IMR-90 (cell line): ENCODE data around the gene SLC27A1. TPM values are rescaled to one million over a fixed set of nuclear protein-coding genes. Genes with fewer than 3 reads are reported as not detected.

Experiments used
- ATAC-seq: fragments of 200-7000 bp; cut with Tn5 transposase; 2 replicates; pipeline ENCODE4 v1.9.1; 2020; ENCODE audit warnings: low read depth, mild to moderate bottlenecking, moderate library complexity
- BruUV-seq: library from RNA; stranded (reverse); fragments of 400-500 nt; replicated peaks from 2 replicates; lab custom pipeline; 2021; lab: Mats Ljungman, UMichigan
- CTCF ChIA-PET: fragments of 300-600 bp; formaldehyde crosslinking; extraction: SDS; loops from one replicate; lab custom pipeline; 2021; ENCODE audit warnings: antibody characterized with exemption; lab: Yijun Ruan, JAX
- POLR2A ChIA-PET: fragments of 300-600 bp; sonication (Branson Sonifier 250); formaldehyde crosslinking; loops from one replicate; lab custom pipeline; 2022; ENCODE audit warnings: antibody characterized with exemption; ENCODE audit not compliant: unreplicated experiment; lab: Charles Lee
- DNase-seq: peaks from one replicate; pipeline ENCODE4 v3.0.0; 2013
- H2AFZ ChIP-seq: replicated peaks from 2 replicates; pipeline ENCODE3; 2013; ENCODE audit warnings: low read length, mild to moderate bottlenecking; ENCODE audit not compliant: poor library complexity
- H2AK5ac ChIP-seq: 2 replicates; pipeline ENCODE4 v1.6.1; 2013; ENCODE audit warnings: low read depth, low read length, inconsistent platforms
- H2AK9ac ChIP-seq: replicated peaks from 2 replicates; pipeline ENCODE3; 2013; ENCODE audit warnings: mild to moderate bottlenecking, low read depth, low read length, moderate library complexity; ENCODE audit not compliant: poor library complexity
- H2BK120ac ChIP-seq: 2 replicates; pipeline ENCODE4 v1.6.1; 2013; ENCODE audit warnings: low read depth, low read length, inconsistent platforms
- H2BK15ac ChIP-seq: 3 replicates; pipeline ENCODE4 v1.6.1; 2013; ENCODE audit warnings: low read depth, low read length, inconsistent platforms
- H2BK20ac ChIP-seq: 2 replicates; pipeline ENCODE4 v1.6.1; 2013; ENCODE audit warnings: low read depth, mild to moderate bottlenecking, inconsistent platforms, low read length, moderate library complexity
- H2BK5ac ChIP-seq: 2 replicates; pipeline ENCODE4 v1.6.1; 2013; ENCODE audit warnings: mild to moderate bottlenecking, low read depth, low read length, inconsistent platforms; ENCODE audit not compliant: poor library complexity, severe bottlenecking
- H3K14ac ChIP-seq: replicated peaks from 2 replicates; pipeline ENCODE4 v1.6.1; 2013; ENCODE audit warnings: low read depth, low read length, inconsistent platforms
- H3K18ac ChIP-seq: 2 replicates; pipeline ENCODE4 v1.6.1; 2013; ENCODE audit warnings: low read depth, low read length, control low read depth
- H3K23ac ChIP-seq: 2 replicates; pipeline ENCODE4 v1.6.1; 2013; ENCODE audit warnings: low read depth, low read length, inconsistent platforms
- H3K27ac ChIP-seq: 2 replicates; pipeline ENCODE4 v1.5.1; 2013; ENCODE audit warnings: mild to moderate bottlenecking, control low read depth, low read length; ENCODE audit not compliant: insufficient read depth
- H3K27me3 ChIP-seq: 2 replicates; pipeline ENCODE4 v1.6.1; 2013; ENCODE audit warnings: low read length; ENCODE audit not compliant: control insufficient read depth, insufficient read depth
- H3K36me3 ChIP-seq: 2 replicates; pipeline ENCODE4 v1.6.1; 2013; ENCODE audit warnings: low read length, mixed read lengths; ENCODE audit not compliant: control insufficient read depth, insufficient read depth
- H3K4ac ChIP-seq: 2 replicates; pipeline ENCODE4 v1.6.1; 2013; ENCODE audit warnings: low read depth, low read length, inconsistent platforms
- H3K4me1 ChIP-seq: 2 replicates; pipeline ENCODE4 v1.6.1; 2013; ENCODE audit warnings: low read length, mixed read lengths; ENCODE audit not compliant: control insufficient read depth, insufficient read depth
- H3K4me2 ChIP-seq: 2 replicates; pipeline ENCODE4 v1.6.1; 2013; ENCODE audit warnings: low read depth, mild to moderate bottlenecking, control low read depth, low read length, moderate library complexity
- H3K4me3 ChIP-seq: 2 replicates; pipeline ENCODE4 v1.5.1; 2013; ENCODE audit warnings: low read depth, mild to moderate bottlenecking, control low read depth, low read length, moderate library complexity; ENCODE audit not compliant: insufficient read depth
- H3K56ac ChIP-seq: 2 replicates; pipeline ENCODE4 v1.6.1; 2013; ENCODE audit warnings: low read length, inconsistent platforms; ENCODE audit not compliant: insufficient read depth; ENCODE audit errors: extremely low read depth
- H3K79me1 ChIP-seq, 2 experiments: 2 replicates each; pipeline ENCODE4 v1.6.1; 2013; ENCODE audit warnings: low read length in 2 of 2, inconsistent platforms in 1 of 2, low read depth in 1 of 2
- H3K9ac ChIP-seq: 2 replicates; pipeline ENCODE4 v1.6.1; 2013; ENCODE audit warnings: low read depth, low read length, control low read depth
- H3K9me1 ChIP-seq: 2 replicates; pipeline ENCODE4 v1.6.1; 2013; ENCODE audit warnings: low read length, inconsistent platforms; ENCODE audit not compliant: insufficient read depth
- H3K9me3 ChIP-seq: 2 replicates; pipeline ENCODE4 v1.6.1; 2013; ENCODE audit warnings: low read length; ENCODE audit not compliant: control insufficient read depth, insufficient read depth
- H4K20me1 ChIP-seq: 2 replicates; pipeline ENCODE4 v1.6.1; 2013; ENCODE audit warnings: low read length, inconsistent platforms; ENCODE audit not compliant: insufficient read depth
- H4K5ac ChIP-seq: 2 replicates; pipeline ENCODE4 v1.6.1; 2013; ENCODE audit warnings: mild to moderate bottlenecking, low read depth, low read length, control low read depth
- H4K8ac ChIP-seq, 2 experiments: 2 replicates each; pipeline ENCODE4 v1.6.1; 2013; ENCODE audit warnings: low read depth in 2 of 2, low read length in 2 of 2, control low read depth in 1 of 2, inconsistent platforms in 1 of 2
- H4K91ac ChIP-seq: 2 replicates; pipeline ENCODE4 v1.6.1; 2013; ENCODE audit warnings: low read depth, low read length, inconsistent platforms; ENCODE audit not compliant: insufficient read depth
- CEBPB ChIP-seq: IDR thresholded peaks from 2 replicates; pipeline ENCODE4 v1.6.1; 2012; ENCODE audit warnings: low read depth, low read length, improper control_type of control experiment
- CHD1 ChIP-seq: IDR thresholded peaks from 2 replicates; pipeline ENCODE4 v1.6.1; 2012; ENCODE audit warnings: low read depth, low read length, improper control_type of control experiment
- ELK1 ChIP-seq: fragments of 150-350 bp; IDR thresholded peaks from 2 replicates; pipeline ENCODE4 v1.6.1; 2016; ENCODE audit warnings: low read depth, mild to moderate bottlenecking, low read length, moderate library complexity, borderline replicate concordance
- FOS ChIP-seq: fragments of 150-350 bp; IDR thresholded peaks from 2 replicates; pipeline ENCODE4 v1.6.1; 2016; ENCODE audit warnings: low read depth, low read length
- MAFK ChIP-seq: IDR thresholded peaks from 2 replicates; pipeline ENCODE4 v1.6.1; 2012; ENCODE audit warnings: low read depth, low read length, improper control_type of control experiment
- MAZ ChIP-seq: IDR thresholded peaks from 2 replicates; pipeline ENCODE4 v1.6.1; 2012; ENCODE audit warnings: low read depth, mild to moderate bottlenecking, low read length, improper control_type of control experiment, moderate library complexity, borderline replicate concordance
- MXI1 ChIP-seq: IDR thresholded peaks from 2 replicates; pipeline ENCODE4 v1.6.1; 2012; ENCODE audit warnings: low read depth, mild to moderate bottlenecking, low read length, moderate library complexity, borderline replicate concordance
- NFE2L2 ChIP-seq: fragments of 150-350 bp; IDR thresholded peaks from 2 replicates; pipeline ENCODE4 v1.6.1; 2016; ENCODE audit warnings: low read depth, mild to moderate bottlenecking, low read length
- POLR2A ChIP-seq: IDR thresholded peaks from 2 replicates; pipeline ENCODE4 v1.6.1; 2012; ENCODE audit warnings: mild to moderate bottlenecking, low read depth, low read length
- RAD21 ChIP-seq: IDR thresholded peaks from 2 replicates; pipeline ENCODE4 v1.6.1; 2012; ENCODE audit warnings: low read length, improper control_type of control experiment
- RCOR1 ChIP-seq: IDR thresholded peaks from 2 replicates; pipeline ENCODE4 v1.6.1; 2012; ENCODE audit warnings: mild to moderate bottlenecking, low read length, improper control_type of control experiment; ENCODE audit not compliant: insufficient replicate concordance
- RFX5 ChIP-seq: IDR thresholded peaks from 2 replicates; pipeline ENCODE4 v1.8.0; 2012; ENCODE audit warnings: low read depth, mild to moderate bottlenecking, low read length, moderate library complexity
- SMC3 ChIP-seq: fragments of 150-350 bp; IDR thresholded peaks from 2 replicates; pipeline ENCODE4 v1.6.1; 2016; ENCODE audit warnings: low read depth, mild to moderate bottlenecking, antibody characterized with exemption, low read length, moderate library complexity
- WGBS, 2 experiments: methylation state at CpG; one replicate each; pipeline versions ENCODE4 v1.1.5 to v1.1.7; 2013; ENCODE audit warnings: missing lambda C conversion rate in 2 of 2; ENCODE audit not compliant: insufficient read length in 1 of 2; ENCODE audit errors: extremely low coverage in 2 of 2; 5-methylcytosine and 5-hydroxymethylcytosine counted together
- dilution Hi-C: fragments of 300-500 bp; cut with HindIII; formaldehyde crosslinking; loops from one replicate; pipeline ENCODE4 v1.14.3; 2018; ENCODE audit warnings: low sequenced_read_pairs; ENCODE audit not compliant: unreplicated experiment
- in situ Hi-C: fragments of 300-500 bp; cut with MboI; formaldehyde crosslinking; loops from 3 replicates; pipeline ENCODE4 v1.14.3; 2019; ENCODE audit warnings: low sequenced_read_pairs, inconsistent platforms, mixed read lengths
- intact Hi-C: fragments of 100-400 bp; cut with micrococcal nuclease; formaldehyde crosslinking; loops from 2 replicates; pipeline ENCODE4 v1.10.0; 2022
- polyA plus RNA-seq, 3 experiments: library from polyadenylated mRNA; depleted of rRNA; stranded (reverse); fragments of >200 nt; gene quantifications; 2 replicates each; pipeline ENCODE4 v1.2.3, GENCODE V29; 2012; ENCODE audit warnings: low replicate concordance in 1 of 3
- total RNA-seq: library from RNA; depleted of rRNA; stranded (reverse); fragments of >200 nt; gene quantifications from 2 replicates; pipeline ENCODE4 v1.2.3, GENCODE V29; 2012
- TF ChIP-seq, protein P1 (sequence below): conservative IDR thresholded peaks from 2 replicates; pipeline ENCODE4 v1.5.1; 2012; ENCODE audit warnings: mild to moderate bottlenecking, low read depth, low read length, improper control_type of control experiment

SLC27A1 gene
- total and polyA plus RNA-seq, 2 of the 4 experiments (the other 2 are of a cell fraction), result 4.8 to 12.9 TPM

DNA sequence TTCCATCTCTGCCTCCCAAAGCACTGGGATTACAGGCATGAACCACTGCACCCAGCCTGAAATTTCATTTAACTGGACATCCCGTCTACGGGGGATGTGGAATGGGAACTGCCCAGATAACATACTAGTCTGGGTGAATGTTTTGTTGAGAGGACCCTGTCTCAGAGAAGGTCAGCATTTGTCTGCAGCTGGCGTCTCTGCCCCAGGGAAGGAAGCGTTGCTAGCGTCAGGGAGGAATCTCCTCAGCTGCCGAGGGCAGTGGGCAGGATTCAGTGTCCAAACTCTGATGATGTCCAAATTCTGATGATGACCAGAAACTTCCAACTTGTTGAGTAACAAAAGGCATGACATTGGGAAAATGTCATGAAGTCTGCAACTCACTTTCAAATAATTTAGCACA, 12.7 kb upstream of the SLC27A1 start:
- Histone ChIP-seq H3K4ac (no peak overlapping the region), H2BK5ac (no peak overlapping the region), H3K9ac (no peak overlapping the region), H2BK120ac (no peak overlapping the region), H2BK15ac (no peak overlapping the region), H4K20me1 (peaks cover 3% of the 10 kb centered on the region), H3K9me3 (no peaks in the 10 kb centered on the region), H3K79me1 (no peaks in the 10 kb centered on the region), H3K27ac (no peak overlapping the region), H3K4me3 (no peak overlapping the region), H2BK20ac (no peak overlapping the region), H3K27me3 (peaks cover 35% of the 10 kb centered on the region), H3K18ac (no peak overlapping the region), H2AK9ac (no peak overlapping the region), H4K91ac (no peak overlapping the region), H3K14ac (no peak overlapping the region), H3K56ac (no peak overlapping the region), H3K4me2 (no peak overlapping the region), H3K23ac (peak overlapping the region; percentile 78; the same call in 1 of the 2 replicates), H3K36me3 (no peaks in the 10 kb centered on the region), H3K4me1 (no peaks in the 10 kb centered on the region; the same call in 1 of the 2 replicates), H2AK5ac (no peak overlapping the region), H4K5ac (no peak overlapping the region), H4K8ac (no peak overlapping the region), H3K9me1 (no peaks in the 10 kb centered on the region), H2AFZ (no peak overlapping the region)
- ChIA-PET CTCF (no interaction called here), POLR2A (no interaction called here)
- no TSS peak for BruUV-seq
- intact Hi-C loops, result loop anchor here (10.0 kb wide), 2 partner anchors 307 to 397 kb away; partner anchors contain the start of gene RPL18A
- ATAC-seq, result no peak
- no CpG with 5 or more reads among the region's 6 CpGs for WGBS, 2 experiments
- TF ChIP-seq RFX5, result no peak
- TF ChIP-seq POLR2A, result no peak
- no peak for TF ChIP-seq CHD1
- TF ChIP-seq ELK1, result no peak
- TF ChIP-seq MAFK, result no peak
- no peak for TF ChIP-seq RAD21
- TF ChIP-seq CEBPB, result no peak
- no peak for TF ChIP-seq MXI1
- TF ChIP-seq, protein P1, sequence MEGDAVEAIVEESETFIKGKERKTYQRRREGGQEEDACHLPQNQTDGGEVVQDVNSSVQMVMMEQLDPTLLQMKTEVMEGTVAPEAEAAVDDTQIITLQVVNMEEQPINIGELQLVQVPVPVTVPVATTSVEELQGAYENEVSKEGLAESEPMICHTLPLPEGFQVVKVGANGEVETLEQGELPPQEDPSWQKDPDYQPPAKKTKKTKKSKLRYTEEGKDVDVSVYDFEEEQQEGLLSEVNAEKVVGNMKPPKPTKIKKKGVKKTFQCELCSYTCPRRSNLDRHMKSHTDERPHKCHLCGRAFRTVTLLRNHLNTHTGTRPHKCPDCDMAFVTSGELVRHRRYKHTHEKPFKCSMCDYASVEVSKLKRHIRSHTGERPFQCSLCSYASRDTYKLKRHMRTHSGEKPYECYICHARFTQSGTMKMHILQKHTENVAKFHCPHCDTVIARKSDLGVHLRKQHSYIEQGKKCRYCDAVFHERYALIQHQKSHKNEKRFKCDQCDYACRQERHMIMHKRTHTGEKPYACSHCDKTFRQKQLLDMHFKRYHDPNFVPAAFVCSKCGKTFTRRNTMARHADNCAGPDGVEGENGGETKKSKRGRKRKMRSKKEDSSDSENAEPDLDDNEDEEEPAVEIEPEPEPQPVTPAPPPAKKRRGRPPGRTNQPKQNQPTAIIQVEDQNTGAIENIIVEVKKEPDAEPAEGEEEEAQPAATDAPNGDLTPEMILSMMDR, result no peak
- TF ChIP-seq RCOR1, result no peak
- no peak for TF ChIP-seq MAZ
- TF ChIP-seq SMC3, result no peak
- TF ChIP-seq NFE2L2, result no peak
- TF ChIP-seq FOS, result no peak
- dilution Hi-C loops, result no loop called here
- in situ Hi-C loops, result loop anchor here (10.0 kb wide), 1 partner anchor 397 kb away; the partner anchor contains the start of gene RPL18A
- DNase-seq, result no peak
